Globus pallidus (tissue), 1 donor: ENCODE results near the gene PLA2G3.
"Not testable (repeated sequence)": the region's sequence is repeated elsewhere in the genome, so short reads cannot be mapped to it uniquely, and the experiment has no call there.

Source experiments
- DNase-seq: peaks from one replicate; pipeline ENCODE4 v3.0.0-alpha.2; 2015; ENCODE audit warnings: low spot score

Gene PLA2G3

GRCh38 chr22:31099841-31100761, 40.2 kb downstream of the PLA2G3 start:
- no peak for DNase-seq

- DNase-seq = no peak
Measured at GRCh38 chr22:31099386-31099785, 40.9 kb downstream of the PLA2G3 start.

GRCh38 chr22:31098632-31099110, 41.6 kb downstream of the PLA2G3 start:
- DNase-seq = no peak

GRCh38 chr22:31097941-31098631, 42.2 kb downstream of the PLA2G3 start:
- DNase-seq = no peak

GRCh38 chr22:31097539-31097938, 42.8 kb downstream of the PLA2G3 start:
- DNase-seq = not testable (repeated sequence)

- DNase-seq = no peak
Measured at GRCh38 chr22:31096657-31097279, 43.5 kb downstream of the PLA2G3 start.

GRCh38 chr22:31095637-31096249, 44.6 kb downstream of the PLA2G3 start:
- DNase-seq = no peak

- DNase-seq = no peak
Measured at GRCh38 chr22:31094741-31095140, 45.6 kb downstream of the PLA2G3 start.

GRCh38 chr22:31094021-31094551, 46.2 kb downstream of the PLA2G3 start:
- DNase-seq = peak; percentile 49

- DNase-seq = peak; percentile 55
Measured at GRCh38 chr22:31093086-31093850, 47.0 kb downstream of the PLA2G3 start.

- no peak for DNase-seq
Measured at GRCh38 chr22:31092161-31092560, 48.1 kb downstream of the PLA2G3 start.

- DNase-seq = no peak
Measured at GRCh38 chr22:31091106-31091975, 49.0 kb downstream of the PLA2G3 start.

GRCh38 chr22:31090217-31091085, 49.9 kb downstream of the PLA2G3 start:
- DNase-seq = no peak

- peak; percentile 65 for DNase-seq
Measured at GRCh38 chr22:31089160-31090100, 50.9 kb downstream of the PLA2G3 start.

GRCh38 chr22:31088233-31088986, 51.9 kb downstream of the PLA2G3 start:
- DNase-seq = no peak

- DNase-seq = no peak
Measured at GRCh38 chr22:31087744-31088215, 52.5 kb downstream of the PLA2G3 start.
